T-cell (primary cell): ENCODE data around the gene PIM2. TPM values are rescaled to one million over a fixed set of nuclear protein-coding genes. Genes with fewer than 3 reads are reported as not detected.

ENCODE experiments used
- ATAC-seq, 4 experiments: fragments of 200-7000 bp in 3 of 4; fragments of 150-1000 bp in 1 of 4; cut with Tn5 transposase; replicated peaks in 1 of 4; 1 replicate in 3 of 4; 2 replicates in 1 of 4; pipeline ENCODE4 v1.10.0; 2021; ENCODE audit warnings: moderate library complexity in 3 of 4, mild to moderate bottlenecking in 2 of 4, moderate number of reproducible peaks in 1 of 4
- CTCF ChIA-PET, 2 donors: fragments of 300-600 bp; sonication (Branson Sonifier 250); formaldehyde crosslinking; loops; one replicate each; lab custom pipeline; 2022; ENCODE audit warnings: antibody characterized with exemption in 2 of 2; lab: Charles Lee
- POLR2A ChIA-PET, 2 donors: fragments of 300-600 bp; sonication (Branson Sonifier 250); formaldehyde crosslinking; loops; one replicate each; lab custom pipeline; 2022; ENCODE audit warnings: antibody characterized with exemption in 2 of 2; lab: Charles Lee
- DNase-seq, 35 experiments: peaks; one replicate each; pipeline versions ENCODE4 v3.0.0 to v3.0.0-alpha.2; 2013 to 2023
- H3K27ac ChIP-seq: one replicate; pipeline ENCODE4 v1.5.1; 2013; ENCODE audit warnings: low read length
- H3K27me3 ChIP-seq, 2 experiments: replicated peaks in 1 of 2; 1 replicate in 1 of 2; 2 replicates in 1 of 2; pipeline versions ENCODE4 v1.6.1 to v1.7.0; 2013; ENCODE audit warnings: low read length in 1 of 2, mixed read lengths in 1 of 2; ENCODE audit not compliant: control insufficient read depth in 2 of 2, insufficient read depth in 2 of 2; ENCODE audit errors: extremely low read depth in 1 of 2
- H3K36me3 ChIP-seq, 2 donors: 1 replicate in 1 of 2; 2 replicates in 1 of 2; pipeline versions ENCODE4 v1.6.1 to v1.7.0; 2013; ENCODE audit warnings: low read length in 1 of 2; ENCODE audit not compliant: control insufficient read depth in 2 of 2, insufficient read depth in 1 of 2; ENCODE audit errors: extremely low read depth in 1 of 2
- H3K4me1 ChIP-seq, 2 experiments: 1 replicate in 1 of 2; 2 replicates in 1 of 2; pipeline versions ENCODE4 v1.6.1 to v1.7.0; 2013; ENCODE audit warnings: low read length in 2 of 2, mixed read lengths in 1 of 2; ENCODE audit not compliant: insufficient read depth in 2 of 2, control insufficient read depth in 1 of 2; ENCODE audit errors: extremely low read depth in 1 of 2
- H3K4me3 ChIP-seq, 2 donors: 1 replicate in 1 of 2; 2 replicates in 1 of 2; pipeline versions ENCODE4 v1.5.1 to v1.7.0; 2013; ENCODE audit warnings: mild to moderate bottlenecking in 2 of 2, low read length in 1 of 2, moderate library complexity in 1 of 2; ENCODE audit not compliant: control insufficient read depth in 1 of 2; ENCODE audit errors: extremely low read depth in 1 of 2
- H3K9me3 ChIP-seq: 2 replicates; pipeline ENCODE4 v1.7.0; 2013
- H3K27ac Mint-ChIP-seq, 2 donors: one replicate each; pipeline ENCODE4 v1.8.0; 2020 to 2021; ENCODE audit warnings: mild to moderate bottlenecking in 2 of 2, mixed read lengths in 2 of 2
- H3K27me3 Mint-ChIP-seq, 2 donors: one replicate each; pipeline ENCODE4 v1.8.0; 2021 to 2022; ENCODE audit warnings: mixed read lengths in 2 of 2
- H3K36me3 Mint-ChIP-seq: one replicate; pipeline ENCODE4 v1.8.0; 2021; ENCODE audit warnings: mixed read lengths
- H3K4me1 Mint-ChIP-seq, 3 donors: one replicate each; pipeline ENCODE4 v1.8.0; 2020 to 2022; ENCODE audit warnings: mixed read lengths in 3 of 3, mild to moderate bottlenecking in 1 of 3
- H3K4me3 Mint-ChIP-seq, 3 donors: one replicate each; pipeline ENCODE4 v1.8.0; 2020 to 2022; ENCODE audit warnings: mild to moderate bottlenecking in 3 of 3, mixed read lengths in 3 of 3, moderate library complexity in 3 of 3
- H3K9me3 Mint-ChIP-seq, 3 donors: one replicate each; pipeline ENCODE4 v1.8.0; 2020 to 2022; ENCODE audit warnings: mixed read lengths in 3 of 3
- WGBS: methylation state at CpG from one replicate; pipeline ENCODE4 v1.1.5; 2013; ENCODE audit warnings: missing lambda C conversion rate; ENCODE audit not compliant: insufficient coverage; 5-methylcytosine and 5-hydroxymethylcytosine counted together
- total RNA-seq, 35 experiments: library from RNA in 6 of 35; stranded (reverse) in 6 of 35; fragments of 120-200 nt in 1 of 35; gene quantifications; one replicate each; pipeline versions ENCODE4 v1.2.1 to v1.2.4 and lab custom pipeline; 2013 to 2026

Gene PIM2
- total RNA-seq, 5 donors from 2014 or later (not counting 1 experiment from before 2014, with no cell fraction given): 152 to 325 (median 160) TPM

GRCh38 chrX:48958635-48959094, 39.8 kb upstream of the PIM2 start:
- peaks cover 0 to 14% of the 10 kb centered on the region in 2 donors for H3K36me3 ChIP-seq
- H3K27me3 ChIP-seq: no peaks in the 10 kb centered on the region
- H3K27ac Mint-ChIP-seq: peak overlapping the region; percentile 100
- H3K4me1 ChIP-seq: peaks cover 11 to 38% of the 10 kb centered on the region in 2 experiments
- peak in 7 of 35 experiments; percentile 8 to 49 (median 26) for DNase-seq
- ChIA-PET CTCF (interaction anchor here in 1 of 2 donors (0.9 kb wide), 1 partner anchor 384 kb away, joined by 5 read pairs; the partner anchor contains the start of gene RBM3), POLR2A (interaction anchor here (0.6 to 3.3 kb wide), 11 partner anchors 12 to 1726 kb away, joined by 3 to 23 read pairs (median 5); partner anchors contain the start of genes GRIPAP1 (in 2 of the 2), PQBP1 (in 1 of the 2), TFE3 (in 1 of the 2) and TIMM17B (in 1 of the 2))
- peak overlapping the region; percentile 65 to 74 for H3K4me3 ChIP-seq
- H3K4me3 Mint-ChIP-seq: peak overlapping the region; percentile 82 to 98 (median 97)
- ATAC-seq: no peak
- H3K4me1 Mint-ChIP-seq: peaks cover 31 to 45% (median 34%) of the 10 kb centered on the region in 3 donors
- H3K36me3 Mint-ChIP-seq: peaks cover 4% of the 10 kb centered on the region
- H3K27me3 Mint-ChIP-seq: peaks cover 0 to 11% of the 10 kb centered on the region in 2 donors
- H3K9me3 ChIP-seq: no peaks in the 10 kb centered on the region
- no peaks in the 10 kb centered on the region for H3K9me3 Mint-ChIP-seq
- H3K27ac ChIP-seq: peak overlapping the region; percentile 99
- WGBS: 0% methylated on average over 11 of the region's 21 CpGs

GRCh38 chrX:48957827-48958634, 39.2 kb upstream of the PIM2 start:
- ATAC-seq (peak; percentile 81 to 86 (median 82)), DNase-seq (peak; percentile 77 to 97 (median 93))
- Mint-ChIP-seq H3K27me3 (peaks cover 0 to 11% of the 10 kb centered on the region in 2 donors), H3K4me3 (peak overlapping the region; percentile 82 to 98 (median 97)), H3K9me3 (no peaks in the 10 kb centered on the region), H3K4me1 (peaks cover 37 to 51% (median 40%) of the 10 kb centered on the region in 3 donors), H3K36me3 (peaks cover 4% of the 10 kb centered on the region), H3K27ac (peak overlapping the region; percentile 100)
- Histone ChIP-seq H3K9me3 (no peaks in the 10 kb centered on the region), H3K36me3 (peaks cover 0 to 15% of the 10 kb centered on the region in 2 donors), H3K27me3 (no peaks in the 10 kb centered on the region), H3K4me3 (peak overlapping the region; percentile 65 to 74), H3K27ac (peak overlapping the region; percentile 99), H3K4me1 (peaks cover 11 to 44% of the 10 kb centered on the region in 2 experiments)
- CTCF ChIA-PET: interaction anchor here in 1 of 2 donors (0.7 to 0.9 kb wide), 3 partner anchors 9 to 384 kb away, joined by 3 to 5 read pairs (median 3); partner anchors contain the start of gene RBM3
- POLR2A ChIA-PET: interaction anchor here (0.6 to 3.3 kb wide), 11 partner anchors 12 to 1725 kb away, joined by 3 to 23 read pairs (median 5); partner anchors contain the start of genes GRIPAP1 (in 2 of the 2), PQBP1 (in 1 of the 2), TFE3 (in 1 of the 2) and TIMM17B (in 1 of the 2)
- 0% methylated on average over 36 of the region's 66 CpGs for WGBS

- WGBS: 0% methylated on average over 16 of the region's 53 CpGs
- Mint-ChIP-seq H3K27me3 (peaks cover 0 to 11% of the 10 kb centered on the region in 2 donors), H3K4me1 (peaks cover 43 to 57% (median 46%) of the 10 kb centered on the region in 3 donors), H3K36me3 (peaks cover 4% of the 10 kb centered on the region), H3K27ac (peak within 1 kb of the TSS; percentile 100), H3K9me3 (no peaks in the 10 kb centered on the region), H3K4me3 (peak within 1 kb of the TSS; percentile 82 to 98 (median 97))
- peak within 1 kb of the TSS; percentile 65 to 74 for H3K4me3 ChIP-seq
- peaks cover 11 to 50% of the 10 kb centered on the region in 2 experiments for H3K4me1 ChIP-seq
- ChIA-PET POLR2A (interaction anchor here in 1 of 2 donors (0.5 to 3.3 kb wide), 6 partner anchors 13 to 156 kb away, joined by 3 to 23 read pairs (median 4); partner anchors contain the start of genes GRIPAP1, KCND1, PQBP1 and TIMM17B), CTCF (interaction anchor here (0.7 to 1.1 kb wide), 3 partner anchors 9 to 45 kb away, joined by 3 to 4 read pairs (median 3); no protein-coding TSS in a partner anchor)
- DNase-seq (peak in 32 of 35 experiments; percentile 64 to 84 (median 76)), ATAC-seq (peak; percentile 56 to 61 (median 58))
- peak within 1 kb of the TSS; percentile 99 for H3K27ac ChIP-seq
- H3K9me3 ChIP-seq: no peaks in the 10 kb centered on the region
- no peaks in the 10 kb centered on the region for H3K27me3 ChIP-seq
- H3K36me3 ChIP-seq: peaks cover 0 to 15% of the 10 kb centered on the region in 2 donors
These were observed 38.6 kb upstream of the PIM2 start, which contains the start of gene OTUD5 for GRCh38 chrX:48957477-48957826. OTUD5 (minus strand) TSS chrX:48957607; CDS start chrX:48957570, 37 bp downstream.

- Histone ChIP-seq H3K27ac (peak overlapping the region; percentile 84), H3K36me3 (peaks cover 0 to 18% of the 10 kb centered on the region in 2 donors), H3K27me3 (no peaks in the 10 kb centered on the region), H3K4me3 (peak overlapping the region; percentile 49 to 74), H3K4me1 (peaks cover 11 to 53% of the 10 kb centered on the region in 2 experiments), H3K9me3 (no peaks in the 10 kb centered on the region)
- peaks cover 4% of the 10 kb centered on the region for H3K36me3 Mint-ChIP-seq
- H3K27ac Mint-ChIP-seq: peak overlapping the region; percentile 80 to 81
- H3K27me3 Mint-ChIP-seq: peaks cover 0 to 11% of the 10 kb centered on the region in 2 donors
- CTCF ChIA-PET: interaction anchor here in 1 of 2 donors (1.0 to 1.1 kb wide), 2 partner anchors 11 to 20 kb away, joined by 3 to 4 read pairs; no protein-coding TSS in a partner anchor
- peak overlapping the region; percentile 77 to 82 (median 80) for H3K4me3 Mint-ChIP-seq
- 1% methylated on average over 43 of the region's 61 CpGs for WGBS
- ATAC-seq (peak in 2 of 4 experiments; percentile 4 to 12), DNase-seq (peak in 33 of 35 experiments; percentile 14 to 73 (median 57))
- H3K9me3 Mint-ChIP-seq: no peaks in the 10 kb centered on the region
- POLR2A ChIA-PET: interaction anchor here in 1 of 2 donors (0.5 to 3.3 kb wide), 7 partner anchors 12 to 155 kb away, joined by 3 to 23 read pairs (median 3); partner anchors contain the start of genes KCND1, PQBP1 and TIMM17B
- H3K4me1 Mint-ChIP-seq: peaks cover 49 to 62% (median 52%) of the 10 kb centered on the region in 3 donors
These were observed 38.0 kb upstream of the PIM2 start for GRCh38 chrX:48956728-48957414.

- no CpG with 5 or more reads among the region's 1 CpG for WGBS
- H3K4me1 ChIP-seq: peaks cover 0 to 57% of the 10 kb centered on the region in 2 experiments
- DNase-seq: no peak
- H3K9me3 ChIP-seq: no peaks in the 10 kb centered on the region
- H3K4me3 ChIP-seq: no peak overlapping the region
- H3K27me3 ChIP-seq: no peaks in the 10 kb centered on the region
- ChIA-PET POLR2A (interaction anchor here (1.0 to 1.1 kb wide), 2 partner anchors 9 to 11 kb away, joined by 3 to 5 read pairs; no protein-coding TSS in a partner anchor), CTCF (interaction anchor here in 1 of 2 donors (1.0 to 1.2 kb wide), 2 partner anchors 9 to 300 kb away, joined by 3 to 4 read pairs; no protein-coding TSS in a partner anchor)
- H3K36me3 ChIP-seq: peaks cover 0 to 19% of the 10 kb centered on the region in 2 donors
- no peak overlapping the region for H3K4me3 Mint-ChIP-seq
- H3K27ac ChIP-seq: no peak overlapping the region
- no peaks in the 10 kb centered on the region for H3K27me3 Mint-ChIP-seq
- ATAC-seq: no peak
- no peak overlapping the region for H3K27ac Mint-ChIP-seq
- peaks cover 45 to 56% (median 48%) of the 10 kb centered on the region in 3 donors for H3K4me1 Mint-ChIP-seq
- no peaks in the 10 kb centered on the region for H3K9me3 Mint-ChIP-seq
- peaks cover 7% of the 10 kb centered on the region for H3K36me3 Mint-ChIP-seq
These were observed 29.8 kb upstream of the PIM2 start for GRCh38 chrX:48948589-48948988.
